ENCODE data around the gene NKTR.

- TF ChIP-seq POLR2A (IDR thresholded peaks at IDR 0.05; ENCODE audit: low read length) (no peak), GATA1 (IDR thresholded peaks at IDR 0.05; ENCODE audit: low read depth, low read length) (no peak)
Observed at GRCh38 chr3:42589382-42590109, 10.9 kb upstream of the NKTR start.

Measured in erythroblast (primary cell).